Fibroblast of skin of scalp (primary cell): ENCODE measurements around the gene NR4A1.

ENCODE experiments used
- DNase-seq: peaks from one replicate; pipeline ENCODE4 v3.0.0-alpha.2; 2013

The NR4A1 gene

DNA sequence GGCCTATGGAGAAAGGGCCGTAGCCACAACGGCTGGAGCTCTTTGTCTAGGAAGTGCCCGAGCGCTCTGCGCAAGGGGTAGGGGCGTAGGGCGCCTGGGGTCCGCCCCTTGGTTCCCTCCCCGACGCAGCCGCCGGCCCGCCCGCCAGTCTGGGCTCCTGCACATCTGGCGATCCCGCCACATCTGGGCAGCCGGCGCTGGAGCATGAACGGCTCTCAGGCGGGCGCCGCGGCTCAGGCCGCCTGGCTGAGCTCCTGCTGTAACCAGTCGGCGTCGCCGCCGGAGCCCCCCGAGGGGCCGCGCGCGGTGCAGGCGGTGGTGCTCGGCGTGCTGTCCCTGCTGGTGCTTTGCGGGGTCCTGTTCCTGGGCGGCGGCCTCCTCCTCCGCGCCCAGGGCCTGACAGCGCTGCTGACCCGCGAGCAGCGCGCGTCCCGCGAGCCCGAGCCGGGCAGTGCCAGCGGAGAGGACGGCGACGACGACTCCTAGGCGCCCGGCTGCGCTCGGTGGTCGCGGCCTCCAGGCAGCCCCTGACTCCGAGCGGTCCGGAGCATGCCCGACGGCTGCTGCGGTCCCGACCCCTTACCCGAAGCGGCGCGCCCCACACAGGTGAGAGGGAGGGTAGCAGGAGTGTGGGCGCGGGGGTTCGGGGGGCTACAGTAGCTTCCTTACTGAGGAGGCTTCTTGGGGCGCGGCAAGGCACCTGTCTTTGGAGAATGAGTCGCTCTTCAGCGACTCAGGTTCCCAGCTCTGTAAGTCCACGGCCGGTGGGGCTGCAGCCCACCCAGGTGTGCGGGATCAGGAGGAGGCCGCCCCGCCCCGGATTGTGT, 28.5 kb downstream of the NR4A1 start, which contains the start of gene SMIM41:
Gene SMIM41 (plus strand): TSS at position 129 of the 827 bp plus-strand sequence. CDS start 76 bp downstream, at position 205.
- no peak for DNase-seq

DNA sequence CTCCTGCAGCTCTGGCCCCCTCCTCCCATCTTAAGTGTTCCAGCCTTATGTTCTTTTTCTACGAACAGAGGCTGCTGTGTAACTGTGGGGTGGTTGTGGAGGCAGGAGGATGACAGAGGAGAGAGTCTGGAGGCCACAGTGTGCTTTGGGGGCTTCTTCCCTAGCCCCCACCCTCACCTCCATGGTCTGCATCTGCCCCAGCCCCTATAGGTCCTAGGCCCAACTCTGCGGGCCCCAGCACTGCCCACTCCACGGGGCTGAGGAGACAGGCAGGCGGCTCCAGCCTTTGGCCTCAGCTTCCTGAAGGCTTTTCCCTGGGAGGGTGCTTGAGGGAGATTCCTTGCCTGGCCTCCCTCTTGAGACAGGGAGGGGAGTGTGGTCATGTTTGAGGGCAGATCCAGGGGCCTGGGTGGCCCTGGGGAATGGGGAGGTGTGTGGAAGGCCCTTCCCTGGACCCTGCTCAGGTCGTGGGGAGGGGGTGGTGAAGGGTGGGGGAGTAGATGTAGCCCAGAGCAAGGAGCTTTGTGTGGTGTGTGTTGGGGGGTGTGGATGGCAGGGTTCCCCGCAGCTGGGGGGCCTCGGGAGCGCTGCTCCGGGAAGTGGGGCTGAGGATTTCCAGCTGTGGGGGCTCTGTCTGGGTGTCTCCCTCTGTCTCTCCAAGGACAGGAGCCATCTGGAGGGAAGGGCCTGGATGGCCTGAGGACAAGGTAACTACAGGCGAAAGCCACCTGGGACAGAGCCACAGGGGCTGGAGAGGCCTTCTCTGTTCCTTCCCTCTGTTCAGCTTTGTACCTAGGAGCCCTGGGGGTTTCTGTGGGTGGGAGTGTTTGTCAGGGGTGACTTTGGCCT, 29.4 kb downstream of the NR4A1 start:
- no peak for DNase-seq

DNA sequence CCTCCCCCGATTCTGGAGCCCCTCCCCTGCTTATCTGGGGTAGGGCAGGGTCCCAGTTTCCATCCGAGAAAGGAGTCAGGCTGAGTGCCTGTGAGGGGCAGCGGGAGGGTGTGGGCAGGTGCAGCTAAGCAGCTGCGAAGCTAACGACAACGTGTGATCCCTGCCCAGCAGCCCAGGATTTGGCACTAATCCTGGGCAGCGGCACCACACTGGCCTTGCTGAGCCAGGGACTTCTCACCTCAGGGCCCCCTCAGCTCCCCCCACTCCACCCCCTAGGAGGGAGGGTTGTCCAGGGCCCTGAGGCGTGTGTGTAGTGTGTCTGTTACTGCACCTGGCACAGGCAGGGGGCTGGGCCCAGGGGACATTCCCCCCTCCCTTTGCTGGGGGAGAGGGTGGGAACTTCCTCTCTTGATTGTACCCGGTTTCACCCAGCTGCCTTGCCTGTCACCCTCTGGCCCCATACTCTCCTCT, 30.1 kb downstream of the NR4A1 start:
- no peak for DNase-seq

DNA sequence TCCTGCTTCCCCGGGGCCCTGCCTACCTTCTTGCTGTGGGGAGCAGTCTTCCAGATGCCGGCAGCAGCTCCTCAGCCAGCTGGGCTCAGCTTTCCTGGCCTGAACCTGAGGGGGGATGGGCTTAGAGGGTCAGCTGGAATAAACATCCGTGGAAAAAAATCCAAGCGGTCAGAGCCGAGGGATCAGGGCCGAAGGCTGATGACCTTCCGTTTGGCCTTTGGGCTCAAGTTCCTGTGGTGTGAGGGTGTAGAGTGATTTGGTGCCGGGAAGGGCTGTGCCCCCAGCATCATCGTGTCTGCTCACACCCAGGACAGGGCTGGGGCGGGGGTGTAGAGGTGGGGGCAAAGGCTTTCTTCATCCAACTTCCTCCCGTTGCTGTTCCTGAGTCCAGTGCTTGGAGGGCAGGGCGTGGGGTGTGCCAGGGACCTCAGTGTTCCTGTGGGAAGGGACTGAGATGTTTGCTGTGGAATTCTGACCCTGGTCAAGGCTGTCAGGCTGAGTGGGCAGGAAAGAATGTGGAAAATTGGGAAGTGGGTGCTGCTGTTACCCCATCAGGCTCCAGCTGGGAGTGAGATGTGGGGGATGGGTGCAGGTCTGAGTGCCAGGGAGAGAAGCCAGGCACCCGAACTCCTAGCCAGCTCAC, 30.9 kb downstream of the NR4A1 start:
- peak; percentile 24 for DNase-seq

DNA sequence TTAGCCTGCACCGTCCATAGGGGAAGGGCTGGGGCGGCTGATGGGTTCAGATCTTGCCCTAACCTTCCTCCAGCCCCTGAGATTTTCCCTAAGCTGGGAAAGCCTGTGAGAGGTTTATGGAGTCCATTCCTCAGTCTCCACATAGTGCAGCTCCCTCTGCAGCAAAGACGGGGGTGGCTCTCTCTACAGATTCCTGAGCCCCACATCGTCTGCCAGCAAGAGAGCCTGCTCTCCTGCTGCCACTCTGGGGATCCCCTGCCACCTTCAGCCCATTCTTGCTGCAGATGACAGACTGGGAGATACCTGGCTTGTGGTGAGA, 31.4 kb downstream of the NR4A1 start:
- no peak for DNase-seq

DNA sequence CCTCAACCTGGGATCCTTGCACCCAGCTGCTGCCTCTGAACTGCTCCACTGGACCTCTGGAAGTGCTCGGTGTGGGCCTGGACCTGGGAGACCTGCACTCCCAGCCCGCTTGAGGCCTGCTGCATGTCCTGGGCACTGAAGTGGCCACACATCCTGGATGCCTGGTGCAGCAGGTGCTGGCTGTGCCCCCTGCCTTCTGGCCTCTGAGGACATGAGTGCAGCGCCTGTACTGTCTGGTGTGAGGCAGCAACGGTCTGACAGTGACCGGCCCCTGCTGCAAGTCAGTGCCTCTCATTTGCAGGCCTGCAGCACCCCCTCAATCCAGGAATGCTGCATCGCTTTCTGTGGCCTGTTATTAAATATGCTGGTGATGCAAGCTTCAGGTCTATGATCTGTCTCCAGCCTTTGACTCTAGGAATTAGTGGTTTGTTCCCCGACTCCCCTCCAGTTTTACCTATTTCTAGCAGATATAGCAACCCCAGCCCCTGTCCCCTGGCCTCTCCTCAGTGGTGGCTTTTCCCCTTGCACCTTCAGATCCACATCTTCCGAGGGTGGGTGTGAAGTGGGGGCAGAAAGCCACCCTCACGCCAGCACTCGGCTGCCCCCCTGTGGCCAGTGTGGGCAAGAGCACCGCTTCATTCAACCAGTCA, 31.9 kb downstream of the NR4A1 start:
- peak; percentile 52 for DNase-seq

DNA sequence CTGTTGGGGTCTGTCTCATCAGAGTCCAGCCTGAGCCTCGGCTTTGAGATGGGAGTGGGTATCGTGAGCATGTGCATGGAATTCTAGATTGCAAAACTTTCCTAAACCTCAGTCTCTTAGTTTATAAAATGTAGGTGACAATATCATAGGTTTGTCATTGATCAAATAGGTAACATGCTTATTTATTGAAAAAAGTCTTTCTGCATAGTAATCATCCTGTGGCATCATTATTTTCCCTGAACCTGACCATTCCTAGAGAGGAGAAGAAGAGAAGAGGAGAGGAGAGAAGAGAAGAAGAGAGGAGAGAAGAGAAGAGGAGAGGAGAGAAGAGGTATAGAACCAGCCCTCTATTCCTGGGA, 32.4 kb downstream of the NR4A1 start:
- no peak for DNase-seq

DNA sequence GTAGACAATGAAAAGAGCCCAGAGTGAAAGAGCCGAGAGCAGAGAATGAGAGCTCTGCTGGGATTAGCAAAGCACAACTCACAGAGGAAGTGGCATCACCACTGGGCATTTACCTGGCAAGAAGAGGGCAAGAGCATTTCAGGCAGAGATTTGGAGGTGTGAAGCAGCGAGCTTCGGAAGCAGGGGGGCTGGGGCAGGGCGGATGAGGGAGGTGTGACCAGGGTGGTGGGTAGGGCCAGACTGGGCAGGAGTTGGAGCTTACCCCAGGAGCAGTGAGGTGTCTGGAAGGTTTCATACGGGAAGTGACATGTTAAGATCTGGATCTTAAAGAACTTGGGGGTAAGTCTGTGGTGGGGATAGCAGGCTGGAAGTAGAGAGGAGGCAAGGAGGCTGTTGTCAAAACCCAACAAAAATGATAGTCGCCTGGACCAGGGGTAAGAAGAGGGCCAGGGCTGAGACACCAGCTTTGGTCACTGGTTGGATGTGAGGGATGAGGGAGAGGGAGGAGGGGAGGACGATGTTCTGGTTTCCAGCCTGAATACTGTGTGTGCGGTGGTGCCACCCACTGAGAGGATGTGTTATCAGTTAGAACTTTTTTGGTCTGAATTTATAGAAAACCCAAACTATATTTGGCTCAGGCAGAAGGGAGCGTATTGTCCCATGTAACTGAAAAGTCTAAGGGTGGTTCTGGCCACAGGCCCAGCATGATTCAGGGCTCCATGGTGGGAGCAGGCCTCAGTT, 33.4 kb downstream of the NR4A1 start:
- DNase-seq = no peak

DNA sequence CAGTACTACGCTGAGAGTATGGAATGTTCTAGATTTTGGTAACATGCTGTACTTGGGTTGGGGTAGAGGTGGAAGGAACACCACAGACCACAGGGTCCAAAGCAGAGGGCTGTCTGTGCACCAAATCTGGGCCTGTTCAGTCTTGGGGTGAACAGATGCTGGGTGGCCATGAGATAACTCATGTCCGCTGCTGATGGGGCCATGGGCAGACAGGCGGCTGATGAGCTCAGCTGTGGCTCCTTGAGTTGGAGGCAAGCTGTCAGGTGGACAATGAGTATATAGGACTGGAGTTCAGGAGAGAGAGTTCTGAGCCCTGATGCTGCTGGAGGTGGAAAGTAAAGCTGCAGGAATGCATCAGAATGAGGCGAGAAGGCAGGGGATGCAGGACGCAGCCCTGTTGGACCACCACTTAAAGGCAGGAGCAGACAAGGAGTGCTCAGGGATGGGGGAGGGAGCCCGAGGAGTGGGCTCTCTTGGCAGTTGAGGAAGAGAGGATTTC, 34.5 kb downstream of the NR4A1 start:
- DNase-seq = no peak

DNA sequence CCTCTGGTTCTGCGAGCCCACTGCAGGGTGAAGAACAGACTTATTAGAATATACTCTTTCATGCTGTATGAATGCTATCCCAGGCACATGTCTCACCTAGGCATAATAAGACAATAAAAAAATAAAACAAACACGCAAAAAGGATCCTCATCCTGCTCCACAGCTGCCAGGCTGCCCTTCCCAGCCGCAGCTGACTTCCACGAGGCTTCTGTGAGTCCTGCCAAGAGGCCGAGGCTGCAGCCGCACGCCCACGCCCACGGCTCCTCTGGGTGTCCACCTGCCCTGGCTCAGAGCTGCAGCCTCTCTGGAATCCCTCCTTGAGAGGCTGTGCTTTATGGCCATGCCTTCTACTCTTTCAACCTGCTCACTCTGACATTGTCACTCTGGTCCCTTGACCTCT, 35.1 kb downstream of the NR4A1 start:
- no peak for DNase-seq

DNA sequence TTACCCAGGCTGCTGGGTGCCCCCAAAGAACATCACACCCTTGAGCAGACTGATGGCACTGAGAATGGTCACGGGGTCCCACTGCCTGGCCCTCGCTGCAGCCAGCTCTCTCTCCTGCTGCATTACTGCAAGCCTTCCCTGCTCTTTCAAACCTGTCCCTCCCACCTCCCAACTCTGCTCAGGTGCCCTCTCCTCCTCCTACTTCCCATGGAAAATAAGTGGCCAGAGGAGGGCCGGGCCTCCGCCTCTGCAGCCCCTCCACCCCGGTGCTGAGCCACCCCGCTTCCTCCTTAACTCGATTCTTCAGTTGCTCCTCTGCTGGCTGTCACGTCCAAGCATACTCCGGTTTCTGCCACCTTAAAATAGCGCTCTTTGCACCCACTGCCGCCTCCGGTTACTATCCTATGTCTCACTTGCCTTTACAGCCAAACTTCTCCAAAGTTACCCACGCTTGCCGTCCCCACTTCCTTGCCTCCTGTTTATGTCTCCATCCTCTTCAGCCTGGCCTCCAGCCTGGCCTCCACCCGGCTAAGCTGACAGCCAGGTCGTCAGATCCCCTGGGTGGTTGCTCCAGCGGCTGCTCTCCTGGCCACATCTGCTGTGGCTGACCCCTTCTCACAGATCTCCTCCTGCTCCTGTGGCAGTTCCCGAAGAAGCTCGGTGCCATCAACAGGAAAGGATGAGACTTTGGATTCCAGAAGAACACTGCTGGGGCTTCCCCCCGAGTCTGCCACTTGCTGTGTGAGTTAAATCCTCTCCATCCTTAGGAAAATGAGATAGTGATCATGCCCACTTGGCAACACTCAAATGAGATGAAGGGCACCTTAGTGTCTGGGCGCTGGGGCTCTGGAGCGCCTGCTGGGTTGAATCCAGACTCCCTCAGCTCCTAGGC, 35.9 kb downstream of the NR4A1 start:
- DNase-seq = no peak

DNA sequence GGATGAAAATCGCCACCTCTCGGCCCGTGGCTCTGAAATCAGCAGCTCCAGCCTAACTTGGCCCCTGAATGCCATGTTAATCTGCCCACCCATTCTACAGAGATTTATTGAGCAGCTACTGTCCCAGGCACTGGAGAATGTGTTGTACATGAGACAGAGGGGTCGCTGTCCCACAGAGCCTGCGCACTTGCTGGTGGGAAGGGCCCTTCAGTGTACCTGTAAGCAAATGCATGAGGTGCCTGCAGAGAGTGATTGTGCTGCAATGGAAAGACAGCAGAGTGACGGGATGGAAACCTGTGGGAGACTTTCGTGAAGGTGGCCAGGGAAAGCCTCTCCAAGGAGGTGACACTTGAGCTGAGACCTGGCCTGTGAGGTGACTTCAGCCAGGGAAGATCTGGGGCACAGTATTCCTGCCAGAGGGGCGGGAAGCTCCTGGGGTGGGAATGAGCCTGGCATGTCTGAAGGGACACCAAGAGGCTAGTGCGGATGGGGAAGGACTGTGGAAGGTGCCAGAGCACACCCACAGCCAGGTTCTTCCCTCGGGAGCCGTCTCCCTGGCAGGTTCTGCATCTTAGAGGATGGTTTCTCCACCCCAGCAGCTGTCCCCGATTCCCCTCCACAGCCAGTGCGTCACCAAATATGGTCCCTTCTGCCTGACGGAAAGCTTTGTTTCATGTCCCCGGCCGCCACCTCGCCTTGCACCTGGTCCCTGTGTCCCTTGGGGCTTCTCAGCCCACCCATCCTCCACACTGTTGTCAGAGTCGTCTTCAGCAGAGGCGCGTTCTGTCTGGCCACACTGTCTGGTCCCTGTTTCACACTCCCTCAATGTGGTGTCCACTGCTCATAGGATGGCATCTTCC, 36.9 kb downstream of the NR4A1 start:
- no peak for DNase-seq

DNA sequence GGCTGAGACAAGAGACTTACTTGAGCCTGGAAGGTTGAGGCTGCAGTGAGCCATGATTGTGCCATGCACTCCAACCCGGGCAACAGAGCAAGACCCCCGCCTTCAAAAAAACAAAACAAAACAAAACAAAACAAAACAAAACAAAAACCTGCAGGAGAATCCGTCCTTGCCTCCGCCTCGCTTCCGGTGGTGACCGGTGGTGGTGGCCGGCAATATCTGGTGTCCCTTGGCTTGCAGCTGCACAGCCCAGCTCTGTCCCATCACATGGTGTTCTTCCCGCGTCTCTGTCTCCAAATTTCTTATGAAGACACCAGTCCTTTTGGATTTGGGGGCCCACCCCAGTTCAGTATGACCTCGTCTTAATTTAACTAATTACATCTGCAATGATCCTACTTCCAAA, 38.2 kb downstream of the NR4A1 start:
- DNase-seq = no peak

DNA sequence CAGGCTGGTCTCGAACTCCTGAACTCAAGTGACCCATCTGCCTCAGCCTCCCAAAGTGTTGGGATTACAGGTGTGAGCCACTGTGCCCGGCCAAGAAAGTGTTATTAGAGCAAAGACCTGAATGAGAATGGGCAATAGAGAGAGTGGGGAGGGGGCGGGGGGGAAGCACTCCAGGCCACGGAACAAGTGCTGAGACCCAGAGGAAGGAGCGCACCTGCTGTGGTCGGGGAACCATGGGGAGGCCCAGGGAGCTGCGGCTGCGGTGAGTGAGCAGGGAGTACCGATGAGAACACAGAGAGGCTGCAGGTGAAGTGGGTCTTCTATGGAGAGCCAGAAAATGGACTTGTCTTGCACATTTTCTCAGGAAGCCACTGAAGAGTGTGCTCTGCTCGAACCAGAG, 39.0 kb downstream of the NR4A1 start:
- no peak for DNase-seq

DNA sequence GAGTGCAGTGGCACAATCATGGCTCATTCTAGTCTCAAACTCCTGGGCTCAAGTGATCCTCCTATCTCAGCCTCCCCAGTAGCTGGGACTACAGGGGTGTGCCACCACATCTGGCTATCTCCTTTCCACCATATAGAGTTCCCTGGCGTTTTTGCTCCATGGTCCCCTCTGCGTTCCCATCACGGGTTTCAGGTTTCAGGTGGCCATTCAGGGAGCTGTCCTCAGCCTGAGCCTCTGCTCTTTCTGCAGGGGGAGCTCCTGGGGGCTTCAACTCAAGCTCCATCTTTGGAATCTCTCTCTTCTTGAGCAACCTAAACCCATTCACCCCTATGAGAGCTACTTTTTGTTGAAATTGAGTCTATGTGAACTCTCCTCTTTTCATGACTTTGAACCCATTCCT, 39.8 kb downstream of the NR4A1 start:
- DNase-seq = no peak

DNA sequence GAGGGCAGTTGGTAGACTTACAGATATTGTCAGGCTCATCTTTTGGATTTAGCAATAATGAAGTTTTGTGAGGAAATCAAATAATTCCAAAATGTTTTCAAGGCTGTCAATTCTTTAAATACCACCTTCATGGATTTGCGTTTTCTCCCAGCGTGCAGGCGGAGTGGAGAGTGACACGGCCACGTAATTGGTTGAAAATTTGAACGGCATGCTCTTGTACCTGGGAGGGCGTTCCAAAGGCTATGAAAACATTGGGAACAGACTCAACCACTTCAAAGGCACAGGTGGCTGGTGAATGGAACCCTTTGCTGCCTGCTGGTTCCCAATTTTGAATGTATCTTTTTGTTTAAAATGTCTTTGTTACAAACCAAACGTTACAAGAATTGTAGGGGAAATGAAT, 40.6 kb downstream of the NR4A1 start:
- DNase-seq = no peak

DNA sequence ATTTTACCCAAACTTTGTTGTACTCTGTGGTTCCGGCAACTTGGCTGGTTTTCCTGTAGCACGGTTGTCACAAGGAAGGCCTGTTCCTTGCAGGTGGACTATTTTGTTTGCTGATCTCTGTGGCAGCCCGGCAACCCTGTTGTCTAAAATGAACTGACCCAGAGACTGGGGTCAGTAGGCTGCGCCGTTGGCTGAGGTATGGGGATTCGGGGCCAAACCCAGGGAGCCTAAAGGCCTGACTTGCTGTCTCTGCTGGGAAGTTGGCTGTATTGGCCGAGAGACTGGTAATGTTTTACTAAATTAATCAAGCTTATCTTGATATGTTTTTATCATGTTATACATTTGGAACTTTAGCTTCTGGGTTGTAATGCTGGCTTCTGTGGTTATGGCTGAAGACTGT, 42.1 kb downstream of the NR4A1 start:
- DNase-seq = no peak

DNA sequence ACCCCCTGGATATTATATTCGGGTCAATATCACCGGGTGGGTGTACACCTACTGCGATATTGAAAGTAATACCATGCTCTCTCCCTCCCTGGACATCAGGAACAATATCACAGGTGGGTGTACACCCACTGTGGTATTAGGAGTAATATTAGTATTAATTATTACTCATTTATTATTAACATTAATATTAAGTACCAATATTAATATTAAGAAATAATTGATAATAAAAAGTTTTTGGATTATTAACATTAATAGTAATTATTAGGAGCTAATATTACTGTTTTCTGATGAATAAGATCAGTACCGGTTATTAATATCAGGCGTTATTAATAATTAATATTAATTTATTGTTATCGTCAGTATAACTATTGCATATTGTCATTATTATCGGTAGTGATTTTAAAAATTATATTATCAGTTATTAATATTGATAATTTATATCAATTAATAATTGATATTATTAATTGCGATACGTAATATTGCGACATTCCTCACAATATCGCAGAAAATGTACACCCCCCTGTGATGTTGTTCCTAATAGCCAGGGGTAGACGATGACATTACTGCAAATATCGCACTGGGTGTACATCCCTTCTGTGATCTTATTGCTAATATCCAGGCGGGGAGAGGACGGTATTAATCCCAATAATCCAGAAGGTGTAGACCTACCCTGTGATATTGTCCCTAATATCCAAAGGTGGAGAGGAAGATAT, 45.2 kb downstream of the NR4A1 start:
- no peak for DNase-seq

DNA sequence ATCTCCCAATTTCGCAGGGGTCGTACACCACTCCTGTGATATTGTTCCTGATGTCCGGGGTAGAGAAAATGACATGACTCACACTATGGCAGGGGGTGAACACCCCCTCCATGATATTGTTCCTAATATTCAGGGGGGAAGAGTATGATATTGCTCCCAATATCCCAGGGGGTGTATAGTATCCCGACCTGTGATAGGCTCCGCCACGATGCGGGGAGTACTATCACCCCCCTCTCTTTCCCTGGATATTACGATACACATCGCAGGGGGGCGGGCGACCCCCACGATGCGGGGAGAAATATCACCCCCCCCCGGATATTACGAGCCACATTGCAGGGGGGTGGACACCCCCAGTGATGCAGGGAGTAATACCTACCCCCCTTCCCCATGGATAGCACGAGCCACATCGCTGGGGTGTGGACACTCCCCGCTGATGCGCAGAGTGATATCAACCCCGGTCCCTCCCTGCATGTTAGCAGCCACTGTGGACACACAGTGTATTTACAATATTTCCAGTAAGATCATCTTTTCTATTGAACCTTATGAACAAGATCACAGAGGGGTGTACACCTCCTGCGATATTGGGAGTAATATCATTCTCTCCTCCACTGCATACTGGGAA, 45.9 kb downstream of the NR4A1 start:
- DNase-seq = no peak
